GM20000 (cell line): ENCODE results near the gene PRKACA.

ENCODE experiments used
- DNase-seq: peaks from one replicate; pipeline ENCODE4 v3.0.0; 2012; ENCODE audit warnings: low spot score
- CTCF ChIP-seq: IDR thresholded peaks from 2 replicates; pipeline ENCODE4 v1.5.1; 2012; ENCODE audit warnings: mild to moderate bottlenecking, control low read depth; ENCODE audit errors: extremely low read depth, missing control alignments

PRKACA gene

GRCh38 chr19:14106840-14107239, 10.7 kb downstream of the PRKACA start:
- DNase-seq, result no peak
- no peak for TF ChIP-seq CTCF

GRCh38 chr19:14105680-14106079, 11.9 kb downstream of the PRKACA start:
- DNase-seq, result no peak
- no peak for TF ChIP-seq CTCF

GRCh38 chr19:14103310-14103709, 14.3 kb downstream of the PRKACA start:
- TF ChIP-seq CTCF, result no peak
- DNase-seq, result no peak

- TF ChIP-seq CTCF, result no peak
- no peak for DNase-seq
These were observed 14.8 kb downstream of the PRKACA start for GRCh38 chr19:14102756-14103155.

GRCh38 chr19:14102102-14102696, 15.4 kb downstream of the PRKACA start:
- TF ChIP-seq CTCF, result no peak
- no peak for DNase-seq

GRCh38 chr19:14101003-14101545, 16.5 kb downstream of the PRKACA start:
- DNase-seq, result no peak
- TF ChIP-seq CTCF, result no peak

- no peak for DNase-seq
- TF ChIP-seq CTCF, result no peak
These were observed 19.9 kb downstream of the PRKACA start for GRCh38 chr19:14097532-14098151.
